GM18868 (cell line): ENCODE results near the gene PPCDC.
A peak's percentile ranks its signal among the peaks of the same experiment; 100 is the strongest.

Experiments
- ATAC-seq: cut with Tn5 transposase; IDR thresholded peaks from one replicate; pipeline ENCODE4 v1.9.1; 2021; ENCODE audit warnings: mild to moderate bottlenecking, moderate library complexity; ENCODE audit not compliant: unreplicated experiment

PPCDC gene, protein sequence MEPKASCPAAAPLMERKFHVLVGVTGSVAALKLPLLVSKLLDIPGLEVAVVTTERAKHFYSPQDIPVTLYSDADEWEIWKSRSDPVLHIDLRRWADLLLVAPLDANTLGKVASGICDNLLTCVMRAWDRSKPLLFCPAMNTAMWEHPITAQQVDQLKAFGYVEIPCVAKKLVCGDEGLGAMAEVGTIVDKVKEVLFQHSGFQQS

DNA sequence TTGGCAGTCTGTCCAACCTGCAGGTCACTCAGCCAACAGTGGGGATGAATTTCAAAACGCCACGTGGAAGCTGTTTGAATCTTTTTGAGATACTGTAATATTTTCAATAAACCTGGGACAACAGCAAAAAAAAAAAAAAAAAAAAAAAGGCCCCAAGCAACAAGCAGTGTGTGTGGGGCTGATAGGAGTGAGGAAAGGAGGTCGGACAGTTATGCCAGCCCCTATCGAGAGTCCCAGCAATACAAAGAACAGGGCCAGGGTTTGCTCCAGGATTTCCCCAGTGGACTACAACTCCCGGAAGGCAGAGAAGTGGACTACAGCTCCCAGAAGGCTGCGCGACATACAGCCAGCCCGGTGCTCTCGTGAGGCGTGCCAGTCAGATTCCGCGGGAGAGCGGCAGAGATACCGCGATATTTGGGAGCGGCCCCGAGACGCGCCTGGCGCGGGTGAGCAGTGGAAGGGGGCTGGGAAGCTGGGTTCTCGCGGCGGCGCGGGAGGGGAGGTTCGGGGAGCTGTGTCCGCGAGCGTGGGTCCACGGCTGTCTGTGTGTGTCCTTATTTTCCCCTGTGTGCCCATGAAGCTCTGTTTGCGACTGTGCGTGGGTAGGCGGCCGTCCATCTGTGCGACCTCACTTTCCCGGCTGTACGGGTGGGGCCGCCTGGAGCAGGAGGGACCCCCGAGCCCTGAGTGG lies at the start of gene PPCDC:
TSS of gene PPCDC (plus strand) at position 410 of the 691 bp plus-strand sequence. CDS start 4,729 bp downstream, outside the sequence.
- peak; percentile 94 for ATAC-seq

DNA sequence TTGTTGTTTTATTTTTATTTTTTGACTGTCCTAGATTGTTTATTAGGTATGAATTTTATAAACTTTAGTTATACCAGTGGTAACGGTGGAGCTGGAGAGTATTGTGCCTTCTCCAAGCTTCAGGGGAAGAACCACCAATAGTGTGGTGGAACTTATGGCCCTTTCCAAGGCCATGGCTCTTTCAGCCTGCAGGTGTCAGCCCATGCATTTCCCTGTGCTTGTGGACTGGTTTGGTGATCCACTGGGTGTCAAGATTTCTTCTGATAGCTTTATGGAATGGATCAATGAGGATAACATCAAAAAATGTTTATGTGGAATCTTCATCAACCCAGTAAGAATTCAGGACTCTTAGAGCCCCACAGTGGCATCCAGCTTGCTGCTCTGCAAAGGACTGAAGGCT lies 47.2 kb upstream of the PPCDC start:
- ATAC-seq: no peak

DNA sequence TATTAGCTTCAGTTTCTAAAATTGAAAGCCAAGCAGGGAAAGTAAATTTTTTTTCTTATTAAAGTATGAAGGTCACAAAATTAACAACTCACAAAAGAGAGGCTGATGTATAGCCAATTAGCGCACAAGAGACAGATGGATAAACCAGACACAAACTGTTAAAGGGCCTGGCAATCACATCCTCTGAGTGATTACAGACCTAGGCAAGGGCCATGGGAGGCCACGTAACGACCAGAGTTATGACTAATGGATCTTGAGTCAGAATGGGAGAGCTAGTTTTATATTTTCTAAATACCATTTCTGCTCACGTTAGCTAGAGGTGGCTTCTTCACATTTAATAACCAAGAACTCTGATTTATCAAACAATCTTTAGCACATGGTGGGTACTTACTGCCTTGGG lies 45.8 kb upstream of the PPCDC start:
- no peak for ATAC-seq

DNA sequence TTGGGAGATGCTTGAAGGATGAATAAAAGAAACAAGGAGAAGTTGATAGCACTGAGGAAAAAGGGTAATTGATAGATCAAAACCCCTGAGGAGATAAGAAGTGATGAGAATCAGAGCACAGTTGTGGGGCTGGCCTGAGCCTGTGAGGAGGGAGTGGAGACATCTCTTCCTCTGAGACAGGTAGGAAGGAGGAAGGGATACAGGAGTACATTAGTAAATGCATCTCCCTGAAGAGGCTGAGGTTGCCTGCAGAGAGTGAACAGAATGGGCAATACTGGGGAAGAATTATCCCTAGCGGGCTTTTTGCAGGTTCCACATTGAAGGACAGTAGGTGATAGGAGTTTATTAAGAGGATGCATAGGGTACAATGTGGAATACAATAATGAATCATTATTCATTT lies 45.3 kb upstream of the PPCDC start:
- ATAC-seq: no peak

DNA sequence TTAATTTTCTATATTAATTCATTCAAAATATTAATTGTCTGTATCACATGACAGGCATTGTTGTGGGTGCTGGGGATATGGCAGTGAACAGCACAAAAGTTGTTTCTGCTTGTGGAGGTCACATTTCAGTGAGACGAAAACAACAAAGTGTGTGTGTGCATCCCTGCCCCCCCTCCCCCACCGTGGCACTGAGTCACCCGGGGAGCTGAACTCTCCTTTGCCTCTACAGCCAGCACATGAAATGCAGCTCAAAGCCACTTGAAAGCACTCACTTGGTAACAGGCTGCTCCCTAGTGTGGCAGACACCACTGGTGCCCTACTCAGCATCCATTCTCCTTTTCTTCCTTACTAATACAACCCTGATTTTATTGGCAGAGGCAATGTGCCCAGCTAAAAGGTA lies 44.9 kb upstream of the PPCDC start:
- no peak for ATAC-seq

DNA sequence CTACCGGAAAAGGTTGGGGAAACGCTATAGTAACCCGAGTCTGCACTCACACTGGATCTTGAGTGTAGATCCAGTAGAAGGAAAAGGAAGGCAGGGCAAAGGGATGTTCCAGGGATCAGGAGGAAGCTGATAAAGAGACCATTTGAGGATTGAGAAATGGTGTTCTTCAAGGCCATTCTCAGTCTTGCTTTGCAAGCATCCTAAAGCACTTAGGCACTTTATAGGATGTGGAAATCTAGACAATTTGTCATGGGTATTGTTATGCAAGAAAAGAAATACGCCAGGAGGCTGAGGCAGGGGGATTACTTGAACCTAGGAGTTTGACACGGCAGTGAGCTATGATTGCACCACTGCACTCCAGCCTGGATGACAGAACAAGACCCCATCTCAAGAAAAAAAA lies 41.2 kb upstream of the PPCDC start:
- no peak for ATAC-seq

DNA sequence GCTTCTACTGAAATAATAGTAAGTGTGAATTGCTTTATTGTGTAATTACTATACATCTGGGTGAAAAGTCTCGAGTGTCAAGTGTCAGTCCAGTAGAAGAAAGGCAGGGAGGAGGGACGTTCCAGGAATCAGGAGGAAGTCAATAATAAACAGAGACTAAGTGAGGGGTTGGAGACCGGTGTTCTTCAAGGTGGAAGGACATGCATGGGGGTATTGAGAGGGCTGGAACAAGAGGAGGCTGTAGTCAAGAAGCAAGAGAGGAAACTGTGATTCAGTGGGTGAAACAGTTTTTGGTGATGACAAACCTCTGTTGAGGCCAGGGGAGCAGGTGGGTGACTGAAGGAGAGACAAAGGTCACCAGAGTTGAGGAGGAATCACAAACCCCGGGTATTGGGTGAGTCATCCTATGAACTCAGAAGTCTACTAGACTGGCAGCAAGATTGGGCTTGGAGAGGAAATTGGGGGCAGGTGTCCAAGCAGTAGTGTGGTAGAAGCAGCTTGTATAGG lies 39.6 kb upstream of the PPCDC start:
- ATAC-seq: no peak

DNA sequence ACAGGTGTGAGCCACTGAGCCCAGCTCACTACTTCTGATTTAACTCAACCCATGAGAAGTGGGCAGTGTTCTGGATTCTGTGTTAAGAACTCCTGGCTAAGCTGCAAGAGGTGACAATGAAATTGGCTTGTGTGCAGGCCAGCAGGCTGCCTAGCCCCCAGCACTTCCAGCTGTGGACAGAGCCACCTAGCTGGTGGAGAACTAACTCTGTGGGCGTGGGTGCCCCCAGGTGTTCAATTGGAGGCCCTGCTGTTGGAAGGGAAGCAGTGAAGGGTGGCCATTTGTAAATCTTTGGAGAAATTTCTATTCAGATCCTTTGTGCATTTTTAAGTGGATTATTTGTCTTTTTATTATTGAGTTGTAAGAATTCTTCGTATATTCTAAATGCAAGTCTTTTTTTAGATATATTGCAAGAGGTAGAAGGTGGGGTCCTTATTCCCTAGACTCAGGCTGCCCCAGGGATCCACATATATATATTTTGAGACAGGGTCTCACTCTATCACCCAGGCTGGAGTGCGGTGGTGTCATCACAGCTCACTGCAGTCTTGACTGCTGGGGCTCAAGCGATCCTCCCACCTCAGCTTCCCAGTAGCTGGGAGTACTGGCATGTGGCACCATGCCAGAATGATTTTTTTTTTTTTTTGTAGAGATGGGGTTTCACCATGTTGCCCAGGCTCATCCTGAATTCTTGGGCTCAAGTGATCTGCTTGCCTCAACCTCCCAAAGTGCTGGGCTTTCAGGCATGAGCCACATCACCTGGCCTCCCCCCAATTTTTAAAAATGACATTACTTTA lies 35.2 kb upstream of the PPCDC start:
- no peak for ATAC-seq

DNA sequence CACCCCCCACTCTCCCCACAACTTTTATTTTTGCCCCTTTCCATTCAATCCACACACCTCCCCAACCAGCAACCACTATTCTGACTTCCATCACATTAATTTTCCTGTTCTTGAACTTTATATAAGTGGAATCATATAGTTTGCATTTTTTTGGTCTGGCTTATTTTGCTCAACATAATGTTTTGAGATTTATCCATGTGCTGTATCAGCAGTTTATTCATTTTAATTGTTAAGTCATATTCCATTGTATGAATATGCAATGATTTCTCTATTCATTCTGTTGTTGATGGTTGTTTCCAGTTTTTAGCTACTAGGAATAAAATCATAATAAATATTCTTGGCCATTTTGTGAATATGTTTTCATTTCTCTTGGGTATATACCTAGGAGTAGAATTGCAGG lies 33.9 kb upstream of the PPCDC start:
- ATAC-seq: no peak

DNA sequence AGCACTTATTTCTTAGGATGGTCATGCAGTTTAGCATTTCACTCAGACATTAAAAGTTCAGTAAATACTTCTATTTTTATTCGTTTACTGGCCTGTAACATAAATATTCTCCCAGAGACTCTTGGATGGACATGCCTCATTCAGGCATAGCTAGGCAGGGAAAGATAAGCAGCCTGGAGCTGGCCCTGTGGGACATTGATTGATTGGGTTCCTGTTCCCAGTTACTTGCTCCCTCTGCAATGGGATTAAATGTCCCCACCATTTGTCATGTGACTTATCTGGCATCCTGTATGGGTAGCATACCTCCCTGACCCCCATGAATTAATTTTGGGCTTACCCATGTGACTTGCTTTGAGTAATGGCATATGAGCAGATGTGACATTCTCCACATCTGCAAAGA lies 30.8 kb upstream of the PPCDC start:
- ATAC-seq: no peak

DNA sequence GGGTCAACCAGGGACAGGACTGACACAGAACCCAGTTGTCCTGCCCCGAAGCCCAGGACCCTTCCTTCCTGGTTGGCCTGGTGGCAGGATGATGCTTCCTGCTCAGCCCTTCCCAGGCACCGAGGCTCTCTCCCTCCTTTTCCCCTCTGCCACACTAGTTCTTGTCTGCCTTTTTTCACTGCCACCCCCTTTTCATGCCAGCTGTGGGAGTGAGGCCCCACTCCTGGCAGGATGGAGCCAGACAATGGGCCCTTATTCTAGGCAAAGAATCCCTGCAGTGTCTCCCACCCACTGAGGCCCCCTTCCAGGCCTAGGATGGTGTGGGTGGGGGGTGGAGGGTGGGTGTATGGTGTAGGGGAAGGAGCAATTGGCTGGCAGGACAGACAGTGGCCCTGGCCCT lies 29.2 kb upstream of the PPCDC start:
- no peak for ATAC-seq

DNA sequence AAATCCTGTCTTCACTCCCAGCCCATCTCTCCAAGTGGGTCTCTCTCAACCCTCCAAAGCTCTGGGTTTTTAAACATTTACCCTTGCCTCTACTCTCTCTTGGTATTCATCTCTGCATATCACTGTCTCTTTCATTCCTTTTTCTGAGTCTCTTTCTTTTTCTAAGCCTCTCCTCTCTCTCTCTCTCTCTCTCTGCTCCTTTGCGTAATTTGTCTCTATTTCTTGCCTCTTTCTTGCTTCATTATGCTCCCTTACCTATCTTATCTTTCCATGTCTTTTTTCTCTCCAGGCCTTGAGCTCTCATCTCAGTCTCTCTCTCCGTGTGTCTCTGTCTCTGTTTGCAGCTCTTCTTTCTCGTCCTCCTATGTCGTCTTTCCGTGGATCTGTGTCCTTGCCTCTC lies 28.7 kb upstream of the PPCDC start:
- no peak for ATAC-seq

DNA sequence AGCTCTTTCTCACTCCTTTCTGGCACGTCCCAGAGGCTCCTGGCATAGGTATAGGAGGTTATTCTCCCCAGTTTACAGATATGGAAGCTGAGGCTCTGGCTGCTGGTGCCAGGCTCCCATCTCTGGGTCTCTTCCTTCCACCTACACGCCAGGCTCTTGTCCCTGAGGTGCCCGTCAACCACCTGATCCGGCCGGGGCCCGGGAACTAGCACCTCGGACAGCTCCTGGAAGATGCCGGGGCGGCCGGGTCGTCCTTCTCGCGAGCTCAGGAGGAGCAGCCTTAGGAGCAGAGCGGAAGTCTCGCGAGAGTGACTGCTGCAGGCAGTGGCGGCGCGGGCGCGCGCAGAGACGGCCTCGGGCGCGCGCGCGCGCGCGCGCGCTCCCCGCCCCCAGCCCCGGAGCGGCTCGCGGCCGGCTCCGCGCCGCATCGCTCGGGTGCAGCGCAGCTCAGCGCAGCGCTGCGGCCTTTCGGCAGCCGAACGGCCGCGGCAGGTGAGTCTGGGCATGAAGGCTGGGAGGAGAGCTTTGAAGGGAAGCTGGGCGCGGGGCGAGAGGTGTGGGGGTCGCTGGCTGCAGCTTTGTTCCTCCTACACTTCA lies 28.1 kb upstream of the PPCDC start, which contains the start of gene SCAMP5:
TSS of gene SCAMP5 (plus strand) at position 382 of the 597 bp plus-strand sequence. CDS start 16,277 bp downstream, outside the sequence.
- peak; percentile 76 for ATAC-seq

DNA sequence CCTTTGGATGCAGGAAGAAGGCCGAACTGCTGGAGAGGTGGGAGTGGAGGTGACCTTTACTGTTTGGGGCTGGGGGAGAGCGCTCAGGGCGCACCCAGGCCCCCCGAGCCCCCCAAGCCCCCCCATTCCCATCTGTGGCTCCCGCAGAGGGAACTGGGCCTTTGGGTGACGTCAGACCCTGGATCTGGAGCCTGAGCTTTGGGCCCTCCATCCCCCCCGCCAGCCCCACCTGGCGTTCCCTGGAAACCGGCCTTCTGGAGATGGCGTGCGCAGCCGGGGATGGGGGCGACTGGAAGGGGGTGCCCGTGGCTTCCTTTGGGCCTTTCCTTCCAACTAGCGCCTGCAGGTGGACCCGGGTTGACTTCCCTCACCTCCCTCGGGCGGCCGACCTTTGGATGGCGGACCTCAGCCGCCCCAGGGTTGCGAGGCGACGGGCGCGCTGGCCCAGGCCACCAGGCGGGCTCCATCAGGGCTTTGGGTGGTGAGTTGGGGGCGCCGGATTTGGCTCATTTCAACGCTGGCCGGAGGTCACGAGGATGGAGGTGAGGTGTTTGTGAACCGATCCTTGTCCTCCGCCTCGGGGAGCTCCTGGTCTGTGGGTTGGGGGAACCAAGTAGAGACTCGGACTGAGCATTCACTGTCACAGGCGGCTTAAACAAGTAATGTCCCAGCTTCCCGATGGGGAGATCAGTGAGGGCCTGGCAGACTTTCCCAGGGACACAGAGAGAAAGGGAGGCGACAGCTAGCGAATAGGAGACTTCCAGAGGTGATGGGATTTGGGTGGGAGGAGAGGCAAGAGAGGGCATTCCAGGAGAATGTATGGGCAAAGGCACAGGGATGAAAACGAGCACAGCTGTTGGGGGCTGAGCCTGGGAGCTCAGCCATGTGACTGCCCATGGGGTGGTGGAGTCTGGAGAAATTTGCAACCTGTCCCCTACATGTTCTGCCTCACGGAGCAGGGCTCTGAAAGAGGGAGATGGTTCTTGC lies 27.3 kb upstream of the PPCDC start:
- no peak for ATAC-seq

DNA sequence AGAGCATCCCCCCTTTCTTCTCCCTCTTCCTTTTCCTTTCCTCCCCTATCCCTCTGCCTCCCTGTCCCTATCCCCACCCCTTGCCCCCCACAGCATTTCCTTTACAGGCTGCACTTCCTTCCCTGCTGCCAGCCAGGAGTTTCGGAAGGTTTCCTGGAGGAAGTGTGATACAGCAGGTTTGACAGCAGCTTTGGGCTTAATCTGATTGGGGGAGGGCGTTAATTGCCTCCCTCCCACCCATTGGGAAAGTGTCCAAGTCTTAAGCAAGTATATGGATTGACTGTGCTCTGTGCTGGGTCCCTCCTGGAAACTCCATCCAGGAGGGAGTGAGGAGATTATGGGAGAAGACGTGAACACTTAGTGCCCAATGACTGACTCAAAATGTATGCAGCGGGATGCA lies 26.2 kb upstream of the PPCDC start:
- no peak for ATAC-seq

DNA sequence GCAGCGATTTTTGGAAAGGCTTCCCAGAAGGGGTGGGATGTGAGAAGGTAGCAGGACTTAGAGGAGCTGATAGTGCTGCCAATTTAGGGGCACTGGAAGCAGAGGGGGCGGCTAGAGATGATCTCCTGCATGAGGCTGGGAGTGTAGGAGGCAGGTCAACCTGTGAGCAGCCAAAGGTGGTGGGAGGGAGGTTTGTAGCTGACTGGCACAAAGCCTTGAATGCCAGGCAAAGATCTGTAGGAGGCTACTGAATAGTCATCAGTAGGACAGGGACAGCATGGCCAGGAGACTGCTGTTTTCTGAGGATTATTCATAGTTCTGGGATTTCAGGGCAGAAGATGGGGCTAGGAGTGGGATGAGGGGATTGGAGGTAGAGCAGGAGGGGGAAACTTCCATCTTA lies 25.8 kb upstream of the PPCDC start:
- no peak for ATAC-seq

DNA sequence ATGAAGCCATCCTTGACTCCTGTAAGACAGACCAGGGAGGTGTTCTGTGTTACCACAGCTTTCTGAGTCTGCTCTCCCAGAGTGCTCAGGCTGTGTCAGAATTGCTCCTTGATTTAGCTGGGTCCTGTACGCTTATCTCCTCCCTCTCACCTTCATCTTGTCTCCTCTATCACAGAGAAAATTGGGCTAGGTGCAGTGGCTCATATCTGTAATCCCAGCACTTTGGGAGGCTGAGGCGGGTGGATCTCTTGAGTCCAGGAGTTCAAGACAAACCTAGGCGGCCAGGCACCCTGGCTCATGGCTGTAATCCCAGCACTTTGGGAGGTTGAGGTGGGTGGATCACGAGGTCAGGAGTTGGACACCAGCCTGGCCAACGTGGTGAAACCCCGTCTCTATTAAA lies 22.1 kb upstream of the PPCDC start:
- no peak for ATAC-seq

DNA sequence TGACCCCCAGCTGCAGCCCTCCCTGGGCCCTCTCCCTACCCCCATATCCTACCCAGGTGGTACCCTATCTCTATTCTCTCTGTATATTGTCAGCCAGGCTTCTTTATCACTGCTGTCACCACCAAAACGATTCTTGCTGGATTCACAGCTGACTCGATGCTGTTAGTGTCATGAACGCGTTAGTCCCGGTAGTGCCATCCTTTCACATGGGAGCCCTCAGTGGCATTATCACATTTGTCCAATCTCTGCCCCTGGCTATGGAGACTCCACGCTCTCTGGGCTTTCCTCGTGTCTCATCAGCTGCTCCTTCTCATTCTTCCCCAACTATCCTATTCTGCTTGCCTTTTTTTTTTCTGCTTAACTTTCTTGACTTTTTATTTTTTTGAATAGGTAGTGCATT lies 21.0 kb upstream of the PPCDC start:
- no peak for ATAC-seq

DNA sequence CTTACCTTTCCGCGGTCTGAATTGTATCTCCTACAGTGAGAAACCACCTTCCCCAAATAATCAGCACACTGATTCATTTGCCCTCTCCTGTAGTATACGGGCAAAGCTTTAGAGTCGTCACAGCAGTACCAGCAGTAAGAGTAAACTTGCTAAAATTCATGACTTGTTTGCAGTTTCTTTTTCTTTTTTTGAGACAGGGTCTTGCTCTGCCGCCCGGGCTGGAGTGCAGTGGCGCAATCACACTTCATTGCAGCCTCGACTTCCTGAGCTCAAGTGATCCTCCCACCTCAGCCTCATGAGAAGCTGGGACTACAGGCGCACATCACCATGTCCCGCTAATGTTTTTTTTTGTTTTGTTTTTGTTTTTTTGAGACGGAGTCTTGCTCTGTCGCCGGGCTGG lies 16.2 kb upstream of the PPCDC start:
- no peak for ATAC-seq

DNA sequence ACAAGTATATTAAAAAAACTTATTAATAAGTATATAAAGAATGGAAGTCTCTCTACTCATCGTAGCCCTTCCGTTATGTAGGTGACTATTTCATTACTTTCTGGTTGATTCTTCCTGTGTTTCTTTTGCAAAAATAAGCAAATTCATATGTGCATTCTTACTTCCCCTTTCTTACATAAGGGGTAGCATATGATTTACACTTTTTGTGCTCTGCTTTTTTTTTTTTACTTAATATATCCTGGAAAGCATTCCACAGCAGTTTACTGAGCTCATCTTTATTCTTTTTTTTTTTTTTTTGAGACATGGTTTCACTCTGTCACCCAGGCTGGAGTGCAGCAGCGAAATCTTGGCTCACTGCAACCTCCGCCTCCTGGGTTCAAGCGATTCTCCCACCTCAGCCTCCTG lies 15.2 kb upstream of the PPCDC start:
- no peak for ATAC-seq
